ENCODE data around the gene ZNF564. TPM values are rescaled to one million over a fixed set of nuclear protein-coding genes. Genes with fewer than 3 reads are reported as not detected.

ZNF564 gene
- total and polyA plus RNA-seq, 2 of the 13 experiments (the other 11 are each of a cell fraction or from before 2014, with no cell fraction given), result 2.3 to 11.1 TPM

DNA sequence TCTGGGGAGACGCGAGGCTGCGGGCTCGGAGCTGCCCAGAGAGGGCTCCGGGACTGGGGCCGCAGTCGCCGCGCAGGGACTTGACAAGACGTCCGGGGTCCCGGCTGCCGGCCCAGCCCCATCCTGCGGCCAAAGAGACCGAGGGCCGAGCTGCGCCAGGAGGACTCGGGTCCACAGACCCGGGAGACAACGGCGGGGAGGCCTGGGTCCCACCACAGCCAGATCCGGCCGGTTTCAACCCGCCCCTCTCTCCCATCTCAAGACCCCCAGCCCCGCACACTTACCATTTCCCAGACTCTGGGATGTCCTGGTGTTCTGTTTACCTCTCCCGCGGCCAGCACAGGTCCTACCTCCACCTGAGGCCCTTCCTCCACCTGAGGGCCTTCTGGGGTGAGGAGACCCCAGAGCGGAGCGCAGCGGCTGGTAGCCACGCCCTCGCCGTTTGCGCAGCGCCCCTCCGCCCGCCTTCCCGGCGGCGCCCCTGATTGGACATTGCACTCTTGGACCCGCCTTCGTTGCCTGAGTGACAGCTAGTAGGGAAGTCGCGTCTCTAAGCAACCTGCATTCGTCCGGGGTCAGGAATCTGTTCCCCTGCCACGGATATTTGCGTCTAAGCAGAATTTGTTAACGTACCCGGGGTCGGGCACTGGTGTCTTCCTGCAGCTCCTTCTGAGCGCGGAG, 66.8 kb downstream of the ZNF564 start, which contains the start of gene ZNF709 (continued):
- TF ChIP-seq, protein P1, sequence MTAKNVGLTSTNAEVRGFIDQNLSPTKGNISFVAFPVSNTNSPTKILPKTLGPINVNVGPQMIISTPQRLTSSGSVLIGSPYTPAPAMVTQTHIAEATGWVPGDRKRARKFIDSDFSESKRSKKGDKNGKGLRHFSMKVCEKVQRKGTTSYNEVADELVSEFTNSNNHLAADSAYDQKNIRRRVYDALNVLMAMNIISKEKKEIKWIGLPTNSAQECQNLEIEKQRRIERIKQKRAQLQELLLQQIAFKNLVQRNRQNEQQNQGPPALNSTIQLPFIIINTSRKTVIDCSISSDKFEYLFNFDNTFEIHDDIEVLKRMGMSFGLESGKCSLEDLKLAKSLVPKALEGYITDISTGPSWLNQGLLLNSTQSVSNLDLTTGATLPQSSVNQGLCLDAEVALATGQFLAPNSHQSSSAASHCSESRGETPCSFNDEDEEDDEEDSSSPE (CRISPR knock-in tag; IDR thresholded peaks at IDR 0.05), result peak; percentile 60; the same call in 1 of the 2 replicates
- TF ChIP-seq REPIN1 (CRISPR knock-in tag; IDR thresholded peaks at IDR 0.05; ENCODE audit: borderline replicate concordance, low read depth) (peak; percentile 78; the same call in 1 of the 2 replicates), PHF5A (CRISPR knock-in tag; IDR thresholded peaks at IDR 0.05; ENCODE audit: low read depth, unreplicated experiment) (peak; percentile 36), ZNF33A (CRISPR knock-in tag; IDR thresholded peaks at IDR 0.05; ENCODE audit: borderline replicate concordance) (0 out of 2 replicates have a peak, but pooled peaks have one; percentile 68), MYC (CRISPR knock-in tag; IDR thresholded peaks at IDR 0.05; ENCODE audit: borderline replicate concordance) (no peak; the same call in 1 of the 2 replicates), ZNF543 (CRISPR knock-in tag; IDR thresholded peaks at IDR 0.05) (peak; percentile 85), GATA4 (IDR thresholded peaks at IDR 0.05; ENCODE audit: borderline replicate concordance, low read depth) (peak; percentile 85; the same call in 1 of the 2 replicates), KDM4B (CRISPR knock-in tag; IDR thresholded peaks at IDR 0.05) (0 out of 2 replicates have a peak, but pooled peaks have one; percentile 7), ZSCAN29 (CRISPR knock-in tag; conservative IDR thresholded peaks at IDR 0.05) (peak; percentile 98), GFI1 (CRISPR knock-in tag; IDR thresholded peaks at IDR 0.05; ENCODE audit: borderline replicate concordance) (no peak), CBFB (CRISPR knock-in tag; IDR thresholded peaks at IDR 0.05) (peak; percentile 52; the same call in 1 of the 2 replicates), POLR2AphosphoS5 (IDR thresholded peaks at IDR 0.05; ENCODE audit: low read depth, low read length) (peak; percentile 91), SP4 (CRISPR knock-in tag; IDR thresholded peaks at IDR 0.05) (peak; percentile 84; the same call in 1 of the 2 replicates), TEAD2 (CRISPR knock-in tag; IDR thresholded peaks at IDR 0.05) (no peak), NFYB (CRISPR knock-in tag; IDR thresholded peaks at IDR 0.05) (peak; percentile 88)
- TF ChIP-seq, protein P2, sequence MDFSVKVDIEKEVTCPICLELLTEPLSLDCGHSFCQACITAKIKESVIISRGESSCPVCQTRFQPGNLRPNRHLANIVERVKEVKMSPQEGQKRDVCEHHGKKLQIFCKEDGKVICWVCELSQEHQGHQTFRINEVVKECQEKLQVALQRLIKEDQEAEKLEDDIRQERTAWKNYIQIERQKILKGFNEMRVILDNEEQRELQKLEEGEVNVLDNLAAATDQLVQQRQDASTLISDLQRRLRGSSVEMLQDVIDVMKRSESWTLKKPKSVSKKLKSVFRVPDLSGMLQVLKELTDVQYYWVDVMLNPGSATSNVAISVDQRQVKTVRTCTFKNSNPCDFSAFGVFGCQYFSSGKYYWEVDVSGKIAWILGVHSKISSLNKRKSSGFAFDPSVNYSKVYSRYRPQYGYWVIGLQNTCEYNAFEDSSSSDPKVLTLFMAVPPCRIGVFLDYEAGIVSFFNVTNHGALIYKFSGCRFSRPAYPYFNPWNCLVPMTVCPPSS (IDR thresholded peaks at IDR 0.05), result no peak
- TF ChIP-seq, protein P3, sequence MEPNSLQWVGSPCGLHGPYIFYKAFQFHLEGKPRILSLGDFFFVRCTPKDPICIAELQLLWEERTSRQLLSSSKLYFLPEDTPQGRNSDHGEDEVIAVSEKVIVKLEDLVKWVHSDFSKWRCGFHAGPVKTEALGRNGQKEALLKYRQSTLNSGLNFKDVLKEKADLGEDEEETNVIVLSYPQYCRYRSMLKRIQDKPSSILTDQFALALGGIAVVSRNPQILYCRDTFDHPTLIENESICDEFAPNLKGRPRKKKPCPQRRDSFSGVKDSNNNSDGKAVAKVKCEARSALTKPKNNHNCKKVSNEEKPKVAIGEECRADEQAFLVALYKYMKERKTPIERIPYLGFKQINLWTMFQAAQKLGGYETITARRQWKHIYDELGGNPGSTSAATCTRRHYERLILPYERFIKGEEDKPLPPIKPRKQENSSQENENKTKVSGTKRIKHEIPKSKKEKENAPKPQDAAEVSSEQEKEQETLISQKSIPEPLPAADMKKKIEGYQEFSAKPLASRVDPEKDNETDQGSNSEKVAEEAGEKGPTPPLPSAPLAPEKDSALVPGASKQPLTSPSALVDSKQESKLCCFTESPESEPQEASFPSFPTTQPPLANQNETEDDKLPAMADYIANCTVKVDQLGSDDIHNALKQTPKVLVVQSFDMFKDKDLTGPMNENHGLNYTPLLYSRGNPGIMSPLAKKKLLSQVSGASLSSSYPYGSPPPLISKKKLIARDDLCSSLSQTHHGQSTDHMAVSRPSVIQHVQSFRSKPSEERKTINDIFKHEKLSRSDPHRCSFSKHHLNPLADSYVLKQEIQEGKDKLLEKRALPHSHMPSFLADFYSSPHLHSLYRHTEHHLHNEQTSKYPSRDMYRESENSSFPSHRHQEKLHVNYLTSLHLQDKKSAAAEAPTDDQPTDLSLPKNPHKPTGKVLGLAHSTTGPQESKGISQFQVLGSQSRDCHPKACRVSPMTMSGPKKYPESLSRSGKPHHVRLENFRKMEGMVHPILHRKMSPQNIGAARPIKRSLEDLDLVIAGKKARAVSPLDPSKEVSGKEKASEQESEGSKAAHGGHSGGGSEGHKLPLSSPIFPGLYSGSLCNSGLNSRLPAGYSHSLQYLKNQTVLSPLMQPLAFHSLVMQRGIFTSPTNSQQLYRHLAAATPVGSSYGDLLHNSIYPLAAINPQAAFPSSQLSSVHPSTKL (CRISPR knock-in tag; IDR thresholded peaks at IDR 0.05), result peak; percentile 33
- TF ChIP-seq, protein P4, sequence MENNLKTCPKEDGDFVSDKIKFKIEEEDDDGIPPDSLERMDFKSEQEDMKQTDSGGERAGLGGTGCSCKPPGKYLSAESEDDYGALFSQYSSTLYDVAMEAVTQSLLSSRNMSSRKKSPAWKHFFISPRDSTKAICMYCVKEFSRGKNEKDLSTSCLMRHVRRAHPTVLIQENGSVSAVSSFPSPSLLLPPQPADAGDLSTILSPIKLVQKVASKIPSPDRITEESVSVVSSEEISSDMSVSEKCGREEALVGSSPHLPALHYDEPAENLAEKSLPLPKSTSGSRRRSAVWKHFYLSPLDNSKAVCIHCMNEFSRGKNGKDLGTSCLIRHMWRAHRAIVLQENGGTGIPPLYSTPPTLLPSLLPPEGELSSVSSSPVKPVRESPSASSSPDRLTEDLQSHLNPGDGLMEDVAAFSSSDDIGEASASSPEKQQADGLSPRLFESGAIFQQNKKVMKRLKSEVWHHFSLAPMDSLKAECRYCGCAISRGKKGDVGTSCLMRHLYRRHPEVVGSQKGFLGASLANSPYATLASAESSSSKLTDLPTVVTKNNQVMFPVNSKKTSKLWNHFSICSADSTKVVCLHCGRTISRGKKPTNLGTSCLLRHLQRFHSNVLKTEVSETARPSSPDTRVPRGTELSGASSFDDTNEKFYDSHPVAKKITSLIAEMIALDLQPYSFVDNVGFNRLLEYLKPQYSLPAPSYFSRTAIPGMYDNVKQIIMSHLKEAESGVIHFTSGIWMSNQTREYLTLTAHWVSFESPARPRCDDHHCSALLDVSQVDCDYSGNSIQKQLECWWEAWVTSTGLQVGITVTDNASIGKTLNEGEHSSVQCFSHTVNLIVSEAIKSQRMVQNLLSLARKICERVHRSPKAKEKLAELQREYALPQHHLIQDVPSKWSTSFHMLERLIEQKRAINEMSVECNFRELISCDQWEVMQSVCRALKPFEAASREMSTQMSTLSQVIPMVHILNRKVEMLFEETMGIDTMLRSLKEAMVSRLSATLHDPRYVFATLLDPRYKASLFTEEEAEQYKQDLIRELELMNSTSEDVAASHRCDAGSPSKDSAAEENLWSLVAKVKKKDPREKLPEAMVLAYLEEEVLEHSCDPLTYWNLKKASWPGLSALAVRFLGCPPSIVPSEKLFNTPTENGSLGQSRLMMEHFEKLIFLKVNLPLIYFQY (CRISPR knock-in tag; IDR thresholded peaks at IDR 0.05; ENCODE audit: borderline replicate concordance), result 0 out of 2 replicates have a peak, but pooled peaks have one; percentile 15
